Fibroblast of lung (primary cell): ENCODE measurements around the gene GABBR2.

Experiments used
- EZH2 ChIP-seq: IDR thresholded peaks from 2 replicates; pipeline ENCODE4 v1.5.1; 2012; ENCODE audit warnings: low read length, control low read depth, mild to moderate bottlenecking; ENCODE audit errors: missing control alignments
- TF ChIP-seq, protein P1 (sequence below), 2 donors: IDR thresholded peaks in 1 of 2; conservative IDR thresholded peaks in 1 of 2; 1 replicate in 1 of 2; 2 replicates in 1 of 2; pipeline ENCODE4 v1.5.1; 2011 to 2012; ENCODE audit warnings: low read length in 2 of 2, control low read depth in 1 of 2, inconsistent platforms in 1 of 2, low read depth in 1 of 2, mild to moderate bottlenecking in 1 of 2

DNA sequence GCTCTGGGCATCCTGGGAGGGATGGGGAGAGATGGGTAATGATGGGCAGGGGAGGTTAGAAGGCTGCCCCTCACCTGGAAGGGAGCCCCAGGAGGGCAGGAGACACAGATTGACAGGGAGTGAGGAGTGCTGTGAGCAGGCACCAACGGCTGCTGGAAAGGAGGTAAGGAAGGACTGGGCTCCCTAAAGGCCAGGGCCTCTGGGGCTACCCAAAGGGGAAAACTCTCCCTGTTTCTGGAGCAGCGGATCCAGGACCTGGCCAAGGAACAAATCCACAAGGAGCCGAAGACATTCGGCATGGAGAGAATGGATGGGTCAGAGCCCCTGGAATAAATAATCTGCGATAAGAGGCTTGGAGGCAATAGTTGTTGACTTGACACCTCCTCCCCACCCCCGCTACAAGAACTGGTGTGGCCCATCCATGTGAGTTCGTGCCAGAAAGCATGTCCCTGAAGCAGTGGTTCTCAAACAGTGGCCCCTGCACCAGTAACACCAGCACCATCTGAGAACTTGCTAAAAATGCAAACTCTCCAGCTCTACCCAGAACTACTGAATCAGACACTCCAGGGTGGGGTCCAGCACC is 208.3 kb downstream of the GABBR2 start:
- TF ChIP-seq, protein P1, sequence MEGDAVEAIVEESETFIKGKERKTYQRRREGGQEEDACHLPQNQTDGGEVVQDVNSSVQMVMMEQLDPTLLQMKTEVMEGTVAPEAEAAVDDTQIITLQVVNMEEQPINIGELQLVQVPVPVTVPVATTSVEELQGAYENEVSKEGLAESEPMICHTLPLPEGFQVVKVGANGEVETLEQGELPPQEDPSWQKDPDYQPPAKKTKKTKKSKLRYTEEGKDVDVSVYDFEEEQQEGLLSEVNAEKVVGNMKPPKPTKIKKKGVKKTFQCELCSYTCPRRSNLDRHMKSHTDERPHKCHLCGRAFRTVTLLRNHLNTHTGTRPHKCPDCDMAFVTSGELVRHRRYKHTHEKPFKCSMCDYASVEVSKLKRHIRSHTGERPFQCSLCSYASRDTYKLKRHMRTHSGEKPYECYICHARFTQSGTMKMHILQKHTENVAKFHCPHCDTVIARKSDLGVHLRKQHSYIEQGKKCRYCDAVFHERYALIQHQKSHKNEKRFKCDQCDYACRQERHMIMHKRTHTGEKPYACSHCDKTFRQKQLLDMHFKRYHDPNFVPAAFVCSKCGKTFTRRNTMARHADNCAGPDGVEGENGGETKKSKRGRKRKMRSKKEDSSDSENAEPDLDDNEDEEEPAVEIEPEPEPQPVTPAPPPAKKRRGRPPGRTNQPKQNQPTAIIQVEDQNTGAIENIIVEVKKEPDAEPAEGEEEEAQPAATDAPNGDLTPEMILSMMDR (conservative IDR thresholded peaks at IDR 0.05 in 1 of 2, IDR thresholded peaks at IDR 0.05 in 1 of 2; ENCODE audit: low read depth in 1 of 2, low read length in 2 of 2), result no peak
- no peak for TF ChIP-seq EZH2
